Naive thymus-derived CD4-positive, alpha-beta T cell (primary cell): ENCODE results near the gene COX20. TPM values are rescaled to one million over a fixed set of nuclear protein-coding genes. Genes with fewer than 3 reads are reported as not detected.

ENCODE experiments used
- polyA plus RNA-seq, 2 donors: library from polyadenylated mRNA; unstranded; fragments of 300-500 nt; fragmentation: Illumina TruSeq; gene quantifications; one replicate each; pipeline ENCODE4 v1.2.3, GENCODE V29; 2021
- total RNA-seq, 6 experiments: library from RNA in 5 of 6; stranded (reverse) in 5 of 6; gene quantifications; 1 replicate in 5 of 6; 2 replicates in 1 of 6; pipeline ENCODE4 v1.2.3 and lab custom pipeline; 2021 to 2026

Gene COX20
- total and polyA plus RNA-seq, 7 experiments from 2014 or later = 17.1 to 43.7 (median 27.8) TPM

Other genes with a start within 250 kb of the COX20 start
- gene DESI2, start 182.5 kb upstream of the COX20 start, total RNA-seq = 10 to 100 TPM; 13.0 to 23.4 (median 17.6) TPM
- 10 to 100 TPM in 1 of 2 donors, 1 to 10 TPM in 1; 10.0 to 12.3 TPM for gene DESI2, start 182.5 kb upstream of the COX20 start, polyA plus RNA-seq
- 100 to 1,000 TPM; 378 to 509 (median 428) TPM for gene HNRNPU, start 28.9 kb downstream of the COX20 start, total RNA-seq
- gene HNRNPU, start 28.9 kb downstream of the COX20 start, polyA plus RNA-seq = 100 to 1,000 TPM; 282 to 474 TPM